Measurements from ENCODE around the gene GRIPAP1.

GRIPAP1 gene

GRCh38 chrX:48960291-48960690 lies 41.8 kb downstream of the GRIPAP1 start:
- DNase-seq (ENCODE audit: low read depth) = no peak

- DNase-seq (ENCODE audit: low read depth) = no peak
Observed at GRCh38 chrX:48958635-48959094, 43.4 kb downstream of the GRIPAP1 start.

- peak; percentile 60 for DNase-seq (ENCODE audit: low read depth)
Observed at GRCh38 chrX:48957827-48958634, 44.0 kb downstream of the GRIPAP1 start.

DNA sequence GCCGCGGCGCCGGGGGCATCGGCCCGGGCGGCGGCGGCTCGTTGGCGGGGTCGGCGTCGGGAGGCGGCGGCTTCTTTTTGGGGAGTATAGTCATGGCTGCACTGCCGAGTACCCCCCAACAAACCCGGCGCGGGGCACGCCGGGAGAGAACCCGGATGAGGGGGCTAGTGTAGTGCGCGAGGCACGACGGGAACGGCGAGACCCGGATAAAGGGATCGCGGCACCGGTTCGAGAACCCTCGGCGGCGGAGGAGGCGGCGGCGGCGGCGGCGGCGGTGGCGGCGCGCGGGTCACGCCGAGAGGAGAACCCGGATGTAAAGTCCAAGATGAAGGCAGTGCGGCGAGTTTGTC lies 44.6 kb downstream of the GRIPAP1 start, which contains the start of gene OTUD5:
Gene OTUD5 (minus strand): TSS at position 131 of the 350 bp plus-strand sequence. CDS start 37 bp downstream, at position 94.
- DNase-seq (ENCODE audit: low read depth) = peak; percentile 44

- DNase-seq (ENCODE audit: low read depth) = no peak
Observed at GRCh38 chrX:48956728-48957414, 45.2 kb downstream of the GRIPAP1 start.

GRCh38 chrX:48948589-48948988 lies 53.5 kb downstream of the GRIPAP1 start:
- DNase-seq (ENCODE audit: low read depth) = no peak

GRCh38 chrX:48945517-48946348 lies 56.3 kb downstream of the GRIPAP1 start:
- no peak for DNase-seq (ENCODE audit: low read depth)

DNA sequence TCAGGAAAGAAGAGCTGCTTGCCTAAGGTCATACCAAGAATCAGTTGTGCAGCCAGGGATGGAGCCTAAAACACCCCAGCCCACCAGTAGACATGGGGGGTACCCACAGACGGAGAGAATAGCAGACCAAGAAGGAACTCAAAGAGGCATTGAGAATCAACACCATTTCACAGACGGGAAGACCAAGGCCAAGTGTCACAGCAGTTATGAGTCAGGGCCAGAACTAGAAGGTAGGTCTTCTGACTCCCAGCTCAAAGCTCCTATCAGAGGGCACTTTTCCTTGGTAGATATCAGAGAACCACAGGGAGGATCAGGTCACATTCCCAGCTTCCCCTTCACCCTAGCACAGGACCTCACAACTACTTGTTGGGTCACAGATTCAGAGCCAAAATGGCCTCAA lies 59.2 kb downstream of the GRIPAP1 start:
- DNase-seq (ENCODE audit: low read depth) = no peak

DNA sequence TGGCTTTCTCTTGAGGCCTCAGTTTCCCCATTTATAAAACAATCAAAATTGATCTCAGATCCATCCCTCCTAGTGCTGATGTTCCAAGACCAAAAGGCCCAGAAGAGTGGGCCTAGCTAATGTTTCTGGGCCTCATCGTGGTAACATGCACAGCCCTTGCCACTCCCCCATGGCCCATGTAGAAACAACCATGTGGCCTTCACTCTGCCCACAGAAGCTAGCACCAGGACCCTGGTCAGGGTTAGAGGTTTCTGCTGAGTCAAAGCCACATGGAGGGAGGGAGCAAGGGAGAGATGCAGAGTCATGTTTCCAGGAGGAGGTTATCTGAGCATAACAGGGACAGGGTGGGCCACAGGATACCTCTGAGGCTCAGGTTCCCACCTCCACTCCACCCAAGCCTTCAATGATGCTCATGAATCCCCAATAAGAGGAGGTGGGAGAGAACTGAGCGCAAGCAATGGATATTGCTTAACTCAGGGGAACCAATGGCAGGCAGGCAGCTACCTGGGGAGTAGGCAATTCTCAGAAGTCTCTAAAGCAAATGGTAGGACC lies 61.6 kb downstream of the GRIPAP1 start:
- no peak for DNase-seq (ENCODE audit: low read depth)

DNA sequence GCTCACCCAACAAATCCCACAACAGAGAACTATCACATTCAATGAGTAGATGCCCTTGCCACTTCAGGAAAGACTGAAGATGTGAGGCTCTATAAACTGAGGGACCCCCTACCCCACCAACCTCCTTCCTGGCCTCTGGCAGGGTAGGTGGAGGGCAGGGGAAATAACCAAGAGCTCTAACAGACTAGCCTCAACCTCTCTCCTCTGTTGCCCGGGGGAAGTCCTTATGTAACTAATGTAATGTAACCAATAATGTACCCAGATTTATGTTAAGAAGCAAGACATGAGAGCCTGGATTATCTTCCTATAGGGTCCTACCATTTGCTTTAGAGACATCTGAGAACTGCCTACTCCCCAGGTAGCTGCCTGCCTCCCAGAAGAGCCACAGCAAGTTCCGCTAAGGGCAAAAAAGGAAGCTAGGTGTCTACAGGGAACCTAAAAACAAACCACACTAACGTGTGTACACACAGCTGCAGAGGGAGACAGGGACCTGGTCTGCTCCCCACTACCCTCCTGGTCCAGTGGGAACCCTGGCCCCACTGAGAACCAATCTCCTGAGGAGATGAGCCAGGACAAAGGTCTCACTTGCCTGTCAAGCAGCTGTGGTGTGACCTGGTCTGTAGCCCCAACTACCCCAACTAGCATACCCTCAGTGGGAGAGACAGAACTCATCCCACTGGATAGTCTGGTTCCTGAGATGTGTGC lies 62.4 kb downstream of the GRIPAP1 start:
- no peak for DNase-seq (ENCODE audit: low read depth)

- DNase-seq (ENCODE audit: low read depth) = no peak
Observed at GRCh38 chrX:48938721-48939425, 63.2 kb downstream of the GRIPAP1 start.

DNA sequence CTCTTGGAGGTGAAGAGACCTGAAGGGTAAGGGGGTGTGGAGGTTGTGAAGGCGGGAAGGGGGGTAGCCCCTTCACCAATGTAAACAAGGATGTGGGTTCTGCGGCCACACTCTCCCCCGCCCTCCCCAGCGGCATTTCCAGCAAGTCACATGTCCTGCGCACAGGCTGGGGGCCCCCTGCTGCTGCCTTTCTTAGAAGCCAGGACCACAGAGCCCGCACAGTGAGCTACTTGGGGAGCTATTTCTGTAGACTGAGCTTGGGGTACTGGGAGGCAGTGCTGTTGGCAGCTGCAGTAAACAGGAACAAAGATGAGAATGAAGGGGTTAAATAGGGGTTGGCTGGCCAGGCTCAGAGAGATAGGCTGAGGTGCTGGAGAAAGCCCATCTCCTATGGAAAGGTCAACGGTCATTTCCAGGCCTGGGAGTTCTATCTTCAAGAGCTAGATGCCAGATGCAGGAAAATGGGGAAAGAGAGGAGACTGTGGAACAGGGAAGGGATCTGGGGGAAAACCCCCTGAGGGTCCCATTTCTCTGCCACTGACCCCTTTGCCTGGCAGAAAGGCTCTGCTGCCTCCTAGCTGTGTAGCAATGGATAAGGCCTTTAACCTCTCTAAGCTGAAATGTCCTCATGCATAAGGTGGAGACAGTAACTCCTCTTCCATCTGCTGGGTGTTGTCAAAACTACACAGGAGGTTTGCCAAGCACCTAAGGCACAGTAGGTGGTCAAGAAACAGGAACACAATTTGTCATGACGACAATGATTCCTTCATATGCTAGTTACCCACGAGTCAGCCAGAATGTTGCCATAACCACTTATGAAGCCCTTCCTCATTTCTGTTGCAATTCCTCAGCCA lies 64.8 kb downstream of the GRIPAP1 start:
- peak; percentile 65 for DNase-seq (ENCODE audit: low read depth)

- no peak for DNase-seq (ENCODE audit: low read depth)
Observed at GRCh38 chrX:48936429-48937053, 65.5 kb downstream of the GRIPAP1 start.

DNA sequence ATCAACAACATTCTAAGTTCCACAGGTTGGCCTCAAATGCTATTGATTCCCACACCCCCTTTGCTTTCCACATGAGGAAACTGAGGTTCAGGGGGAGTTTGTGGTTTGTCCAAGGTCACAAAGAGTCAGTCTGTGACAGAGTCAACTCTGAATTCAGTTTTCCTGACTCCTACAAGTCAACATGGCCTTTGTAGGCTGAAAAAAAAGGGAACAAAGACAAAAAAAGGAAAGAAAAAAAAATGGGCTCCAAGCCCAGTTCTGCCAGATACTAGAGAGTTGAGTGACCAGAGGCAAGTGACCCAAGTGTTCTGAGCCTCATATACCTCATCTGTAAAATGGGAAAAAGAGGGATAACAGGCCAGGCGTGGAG lies 66.8 kb downstream of the GRIPAP1 start:
- no peak for DNase-seq (ENCODE audit: low read depth)

- DNase-seq (ENCODE audit: low read depth) = no peak
Observed at GRCh38 chrX:48934581-48935300, 67.3 kb downstream of the GRIPAP1 start.

DNA sequence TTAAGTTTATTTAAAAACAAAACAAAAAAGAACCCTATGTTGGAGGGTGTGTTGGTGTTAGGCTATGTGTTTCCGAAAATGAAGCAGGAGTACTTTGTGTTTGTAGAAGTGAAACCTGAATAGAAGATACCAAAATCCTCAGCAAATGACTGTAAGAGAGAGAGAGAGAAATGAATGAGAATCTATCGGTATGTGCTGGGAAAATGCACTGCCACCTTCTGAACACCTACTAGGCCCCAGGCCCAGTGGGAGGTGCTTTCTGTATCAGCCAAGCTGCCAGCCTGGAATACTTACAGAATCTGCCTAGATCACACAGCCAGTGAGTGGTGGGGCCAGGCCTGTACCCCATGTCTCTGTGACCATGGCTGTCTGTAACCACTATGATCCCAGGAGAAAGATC lies 68.3 kb downstream of the GRIPAP1 start:
- no peak for DNase-seq (ENCODE audit: low read depth)

- DNase-seq (ENCODE audit: low read depth) = no peak
Observed at GRCh38 chrX:48927736-48928382, 74.2 kb downstream of the GRIPAP1 start.

DNA sequence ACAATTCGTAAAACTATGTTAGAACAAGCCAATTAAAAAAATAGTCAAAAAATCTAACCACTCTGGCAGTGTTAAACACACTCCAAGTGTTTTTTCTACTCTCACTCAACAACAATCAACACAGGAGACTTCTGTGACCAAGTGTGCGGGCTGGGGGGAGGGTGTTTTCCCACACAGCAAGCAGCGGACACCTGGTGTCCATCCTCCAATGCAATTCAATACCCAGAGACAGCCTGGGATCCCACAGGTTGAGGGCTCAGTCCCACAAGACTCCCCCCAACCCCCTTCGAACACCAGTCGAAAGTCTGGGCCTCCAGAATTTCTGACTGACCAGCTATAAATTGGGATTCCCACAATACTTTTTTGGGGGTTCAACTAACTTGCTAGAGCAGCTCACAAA lies 74.9 kb downstream of the GRIPAP1 start:
- no peak for DNase-seq (ENCODE audit: low read depth)
